ENCODE measurements around the gene CAPS2.

CAPS2 gene

GRCh38 chr12:75329918-75330826 lies at the start of gene CAPS2:
Gene CAPS2 (minus strand): TSS chr12:75330324. CDS start chr12:75326498, 3,826 bp downstream.
- H3K36me3 ChIP-seq (ENCODE audit: control insufficient read depth in 2 of 2, insufficient read depth in 2 of 2, low read length in 2 of 2): no peaks in the 10 kb centered on the region
- peak within 1 kb of the TSS in 1 of 2 donors; percentile 16 for H3K27ac ChIP-seq (ENCODE audit: low read depth in 2 of 2, low read length in 2 of 2)
- H3K9me3 ChIP-seq (ENCODE audit: control insufficient read depth in 2 of 2, low read length in 2 of 2): no peaks in the 10 kb centered on the region
- peaks cover 0 to 4% of the 10 kb centered on the region in 2 donors for H3K4me1 ChIP-seq (ENCODE audit: control insufficient read depth in 2 of 2, insufficient read depth in 2 of 2, low read length in 2 of 2)
- peak within 1 kb of the TSS; percentile 56 to 63 for H3K9ac ChIP-seq (ENCODE audit: low read depth in 1 of 2, low read length in 2 of 2)
- H3K27me3 ChIP-seq (ENCODE audit: control insufficient read depth in 2 of 2, insufficient read depth in 2 of 2, low read length in 2 of 2): no peaks in the 10 kb centered on the region
- peak within 1 kb of the TSS; percentile 77 to 79 for H3K4me3 ChIP-seq (ENCODE audit: low read length in 2 of 2)

- Histone ChIP-seq H3K4me3 (ENCODE audit: low read length in 2 of 2) (no peak overlapping the region), H3K36me3 (ENCODE audit: control insufficient read depth in 2 of 2, insufficient read depth in 2 of 2, low read length in 2 of 2) (no peaks in the 10 kb centered on the region), H3K4me1 (ENCODE audit: control insufficient read depth in 2 of 2, insufficient read depth in 2 of 2, low read length in 2 of 2) (no peaks in the 10 kb centered on the region), H3K27me3 (ENCODE audit: control insufficient read depth in 2 of 2, insufficient read depth in 2 of 2, low read length in 2 of 2) (no peaks in the 10 kb centered on the region), H3K9ac (ENCODE audit: low read depth in 1 of 2, low read length in 2 of 2) (no peak overlapping the region), H3K27ac (ENCODE audit: low read depth in 2 of 2, low read length in 2 of 2) (no peak overlapping the region), H3K9me3 (ENCODE audit: control insufficient read depth in 2 of 2, low read length in 2 of 2) (no peaks in the 10 kb centered on the region)
These were observed 48.2 kb upstream of the CAPS2 start for GRCh38 chr12:75378354-75378753.

- no peaks in the 10 kb centered on the region for H3K36me3 ChIP-seq (ENCODE audit: control insufficient read depth in 2 of 2, insufficient read depth in 2 of 2, low read length in 2 of 2)
- H3K4me1 ChIP-seq (ENCODE audit: control insufficient read depth in 2 of 2, insufficient read depth in 2 of 2, low read length in 2 of 2): no peaks in the 10 kb centered on the region
- no peak overlapping the region for H3K9ac ChIP-seq (ENCODE audit: low read depth in 1 of 2, low read length in 2 of 2)
- H3K27me3 ChIP-seq (ENCODE audit: control insufficient read depth in 2 of 2, insufficient read depth in 2 of 2, low read length in 2 of 2): no peaks in the 10 kb centered on the region
- H3K4me3 ChIP-seq (ENCODE audit: low read length in 2 of 2): no peak overlapping the region
- H3K9me3 ChIP-seq (ENCODE audit: control insufficient read depth in 2 of 2, low read length in 2 of 2): no peaks in the 10 kb centered on the region
- H3K27ac ChIP-seq (ENCODE audit: low read depth in 2 of 2, low read length in 2 of 2): no peak overlapping the region
These were observed 44.8 kb upstream of the CAPS2 start for GRCh38 chr12:75374971-75375370.

GRCh38 chr12:75366629-75367028 lies 36.5 kb upstream of the CAPS2 start:
- no peaks in the 10 kb centered on the region for H3K9me3 ChIP-seq (ENCODE audit: control insufficient read depth in 2 of 2, low read length in 2 of 2)

GRCh38 chr12:75364919-75365318 lies 34.8 kb upstream of the CAPS2 start:
- Histone ChIP-seq H3K9ac (ENCODE audit: low read depth in 1 of 2, low read length in 2 of 2) (no peak overlapping the region), H3K27ac (ENCODE audit: low read depth in 2 of 2, low read length in 2 of 2) (no peak overlapping the region), H3K4me1 (ENCODE audit: control insufficient read depth in 2 of 2, insufficient read depth in 2 of 2, low read length in 2 of 2) (no peaks in the 10 kb centered on the region), H3K9me3 (ENCODE audit: control insufficient read depth in 2 of 2, low read length in 2 of 2) (no peaks in the 10 kb centered on the region), H3K27me3 (ENCODE audit: control insufficient read depth in 2 of 2, insufficient read depth in 2 of 2, low read length in 2 of 2) (no peaks in the 10 kb centered on the region), H3K36me3 (ENCODE audit: control insufficient read depth in 2 of 2, insufficient read depth in 2 of 2, low read length in 2 of 2) (no peaks in the 10 kb centered on the region), H3K4me3 (ENCODE audit: low read length in 2 of 2) (no peak overlapping the region)

More at GRCh38 chr12:75366629-75367028, 36.5 kb upstream of the CAPS2 start:
- Histone ChIP-seq H3K36me3 (ENCODE audit: control insufficient read depth in 2 of 2, insufficient read depth in 2 of 2, low read length in 2 of 2) (no peaks in the 10 kb centered on the region), H3K27ac (ENCODE audit: low read depth in 2 of 2, low read length in 2 of 2) (no peak overlapping the region), H3K4me3 (ENCODE audit: low read length in 2 of 2) (no peak overlapping the region), H3K27me3 (ENCODE audit: control insufficient read depth in 2 of 2, insufficient read depth in 2 of 2, low read length in 2 of 2) (no peaks in the 10 kb centered on the region), H3K9ac (ENCODE audit: low read depth in 1 of 2, low read length in 2 of 2) (no peak overlapping the region), H3K4me1 (ENCODE audit: control insufficient read depth in 2 of 2, insufficient read depth in 2 of 2, low read length in 2 of 2) (no peaks in the 10 kb centered on the region)

GRCh38 chr12:75361408-75361807 lies 31.3 kb upstream of the CAPS2 start:
- no peaks in the 10 kb centered on the region for H3K36me3 ChIP-seq (ENCODE audit: control insufficient read depth in 2 of 2, insufficient read depth in 2 of 2, low read length in 2 of 2)
- H3K27ac ChIP-seq (ENCODE audit: low read depth in 2 of 2, low read length in 2 of 2): no peak overlapping the region
- no peak overlapping the region for H3K4me3 ChIP-seq (ENCODE audit: low read length in 2 of 2)
- H3K9ac ChIP-seq (ENCODE audit: low read depth in 1 of 2, low read length in 2 of 2): no peak overlapping the region
- H3K9me3 ChIP-seq (ENCODE audit: control insufficient read depth in 2 of 2, low read length in 2 of 2): no peaks in the 10 kb centered on the region
- no peaks in the 10 kb centered on the region for H3K4me1 ChIP-seq (ENCODE audit: control insufficient read depth in 2 of 2, insufficient read depth in 2 of 2, low read length in 2 of 2)
- no peaks in the 10 kb centered on the region for H3K27me3 ChIP-seq (ENCODE audit: control insufficient read depth in 2 of 2, insufficient read depth in 2 of 2, low read length in 2 of 2)

GRCh38 chr12:75360920-75361319 lies 30.8 kb upstream of the CAPS2 start:
- no peaks in the 10 kb centered on the region for H3K27me3 ChIP-seq (ENCODE audit: control insufficient read depth in 2 of 2, insufficient read depth in 2 of 2, low read length in 2 of 2)
- no peaks in the 10 kb centered on the region for H3K9me3 ChIP-seq (ENCODE audit: control insufficient read depth in 2 of 2, low read length in 2 of 2)
- no peak overlapping the region for H3K4me3 ChIP-seq (ENCODE audit: low read length in 2 of 2)
- no peak overlapping the region for H3K9ac ChIP-seq (ENCODE audit: low read depth in 1 of 2, low read length in 2 of 2)
- no peak overlapping the region for H3K27ac ChIP-seq (ENCODE audit: low read depth in 2 of 2, low read length in 2 of 2)
- no peaks in the 10 kb centered on the region for H3K4me1 ChIP-seq (ENCODE audit: control insufficient read depth in 2 of 2, insufficient read depth in 2 of 2, low read length in 2 of 2)
- no peaks in the 10 kb centered on the region for H3K36me3 ChIP-seq (ENCODE audit: control insufficient read depth in 2 of 2, insufficient read depth in 2 of 2, low read length in 2 of 2)

- Histone ChIP-seq H3K9me3 (ENCODE audit: control insufficient read depth in 2 of 2, low read length in 2 of 2) (no peaks in the 10 kb centered on the region), H3K27ac (ENCODE audit: low read depth in 2 of 2, low read length in 2 of 2) (no peak overlapping the region), H3K27me3 (ENCODE audit: control insufficient read depth in 2 of 2, insufficient read depth in 2 of 2, low read length in 2 of 2) (no peaks in the 10 kb centered on the region), H3K4me3 (ENCODE audit: low read length in 2 of 2) (no peak overlapping the region), H3K36me3 (ENCODE audit: control insufficient read depth in 2 of 2, insufficient read depth in 2 of 2, low read length in 2 of 2) (no peaks in the 10 kb centered on the region), H3K9ac (ENCODE audit: low read depth in 1 of 2, low read length in 2 of 2) (no peak overlapping the region), H3K4me1 (ENCODE audit: control insufficient read depth in 2 of 2, insufficient read depth in 2 of 2, low read length in 2 of 2) (no peaks in the 10 kb centered on the region)
These were observed 23.9 kb upstream of the CAPS2 start for GRCh38 chr12:75354011-75354410.

GRCh38 chr12:75350413-75350812 lies 20.3 kb upstream of the CAPS2 start:
- Histone ChIP-seq H3K4me1 (ENCODE audit: control insufficient read depth in 2 of 2, insufficient read depth in 2 of 2, low read length in 2 of 2) (no peaks in the 10 kb centered on the region), H3K9ac (ENCODE audit: low read depth in 1 of 2, low read length in 2 of 2) (no peak overlapping the region), H3K9me3 (ENCODE audit: control insufficient read depth in 2 of 2, low read length in 2 of 2) (no peaks in the 10 kb centered on the region), H3K4me3 (ENCODE audit: low read length in 2 of 2) (no peak overlapping the region), H3K36me3 (ENCODE audit: control insufficient read depth in 2 of 2, insufficient read depth in 2 of 2, low read length in 2 of 2) (no peaks in the 10 kb centered on the region), H3K27ac (ENCODE audit: low read depth in 2 of 2, low read length in 2 of 2) (no peak overlapping the region), H3K27me3 (ENCODE audit: control insufficient read depth in 2 of 2, insufficient read depth in 2 of 2, low read length in 2 of 2) (no peaks in the 10 kb centered on the region)

GRCh38 chr12:75349946-75350345 lies 19.8 kb upstream of the CAPS2 start:
- Histone ChIP-seq H3K27ac (ENCODE audit: low read depth in 2 of 2, low read length in 2 of 2) (no peak overlapping the region), H3K4me1 (ENCODE audit: control insufficient read depth in 2 of 2, insufficient read depth in 2 of 2, low read length in 2 of 2) (no peaks in the 10 kb centered on the region), H3K9ac (ENCODE audit: low read depth in 1 of 2, low read length in 2 of 2) (no peak overlapping the region), H3K36me3 (ENCODE audit: control insufficient read depth in 2 of 2, insufficient read depth in 2 of 2, low read length in 2 of 2) (no peaks in the 10 kb centered on the region), H3K9me3 (ENCODE audit: control insufficient read depth in 2 of 2, low read length in 2 of 2) (no peaks in the 10 kb centered on the region), H3K4me3 (ENCODE audit: low read length in 2 of 2) (no peak overlapping the region), H3K27me3 (ENCODE audit: control insufficient read depth in 2 of 2, insufficient read depth in 2 of 2, low read length in 2 of 2) (no peaks in the 10 kb centered on the region)

Measured in mucosa of rectum (tissue), 2 donors.